ENCODE measurements around the gene TPK1. TPM values are rescaled to one million over a fixed set of nuclear protein-coding genes. Genes with fewer than 3 reads are reported as not detected.

The TPK1 gene
- total and polyA plus RNA-seq, 2 of the 8 experiments (the other 6 are each of a cell fraction or from before 2014, with no cell fraction given), result 1.9 to 2.7 TPM

- Histone ChIP-seq H4K91ac (replicated peaks; ENCODE audit: insufficient read length, low read length) (no peak overlapping the region), H3K36me3 (ENCODE audit: control insufficient read depth in 2 of 4, insufficient read depth in 4 of 4, low read length in 3 of 4) (no peaks in the 10 kb centered on the region), H3K4ac (replicated peaks; ENCODE audit: insufficient read length, low read depth, low read length) (no peak overlapping the region), H3K14ac (ENCODE audit: insufficient read length) (no peak overlapping the region), H2BK12ac (ENCODE audit: low read depth, low read length) (no peak overlapping the region), H2AFZ (ENCODE audit: low read length) (no peak overlapping the region), H3K79me2 (ENCODE audit: control insufficient read depth in 1 of 2, insufficient read depth in 2 of 2, low read length in 2 of 2) (no peaks in the 10 kb centered on the region), H3K9ac (replicated peaks in 1 of 4; ENCODE audit: extremely low read depth in 1 of 4, low read depth in 3 of 4, low read length in 3 of 4) (no peak overlapping the region), H3K18ac (ENCODE audit: extremely low read depth, low read length) (no peak overlapping the region), H3K27ac (ENCODE audit: low read depth, low read length) (no peak overlapping the region), H3K4me2 (ENCODE audit: insufficient read depth in 1 of 2, low read depth in 2 of 2, low read length in 2 of 2) (no peak overlapping the region), H3K56ac (replicated peaks; ENCODE audit: insufficient read length, low read depth, low read length) (no peak overlapping the region), H2BK15ac (ENCODE audit: low read length) (no peak overlapping the region), H3K79me1 (ENCODE audit: low read depth, low read length) (no peaks in the 10 kb centered on the region), H2BK120ac (replicated peaks; ENCODE audit: low read depth, low read length) (no peak overlapping the region), H2AK5ac (ENCODE audit: low read depth, low read length) (no peak overlapping the region), H3K23ac (ENCODE audit: insufficient read length) (no peak overlapping the region), H3K27me3 (replicated peaks in 1 of 4; ENCODE audit: control insufficient read depth in 3 of 4, extremely low read depth in 1 of 4, insufficient read depth in 3 of 4, low read length in 3 of 4) (no peaks in the 10 kb centered on the region), H3K23me2 (ENCODE audit: low read depth, low read length) (no peaks in the 10 kb centered on the region), H2BK20ac (ENCODE audit: low read length) (no peak overlapping the region), H3K4me1 (replicated peaks in 1 of 4; ENCODE audit: control insufficient read depth in 3 of 4, insufficient read depth in 4 of 4, low read length in 3 of 4) (no peaks in the 10 kb centered on the region), H2BK5ac (ENCODE audit: low read depth, low read length) (no peak overlapping the region), H4K8ac (ENCODE audit: extremely low read depth, insufficient read depth, low read length) (no peak overlapping the region), H3K9me3 (ENCODE audit: insufficient read depth in 2 of 2, low read depth in 1 of 2, low read length in 1 of 2) (no peaks in the 10 kb centered on the region), H4K20me1 (replicated peaks in 1 of 2; ENCODE audit: control insufficient read depth in 1 of 2, insufficient read depth in 2 of 2, low read length in 2 of 2) (no peaks in the 10 kb centered on the region), H3K4me3 (ENCODE audit: extremely low read depth in 1 of 4, insufficient read depth in 2 of 4, low read depth in 3 of 4, low read length in 4 of 4) (no peak overlapping the region), H4K5ac (ENCODE audit: insufficient read length, low read depth, low read length) (no peak overlapping the region)
- no peak for FAIRE-seq
- WGBS, 2 experiments (ENCODE audit: extremely low coverage in 1 of 2, insufficient coverage in 1 of 2, insufficient read length in 1 of 2, insufficient replicate concordance in 2 of 2, low coverage in 1 of 2, low lambda C conversion rate in 2 of 2, missing lambda C conversion rate in 1 of 2), result 92% methylated on average over 8 of the region's 8 CpGs; no CpG with 5 or more reads in 1 of the 2 experiments
- no peak for DNase-seq (ENCODE audit: low read depth in 1 of 2, low spot score in 2 of 2)
- POLR2A ChIA-PET (ENCODE audit: partially characterized antibody), result no interaction called here
- no peak for TF ChIP-seq SUZ12 (IDR thresholded peaks at IDR 0.05; ENCODE audit: low read length)
- TF ChIP-seq MAX (IDR thresholded peaks at IDR 0.05), result no peak
- CTCF ChIA-PET (ENCODE audit: partially characterized antibody), result interaction anchor here (0.9 kb wide), 1 partner anchor 32 kb away, joined by 3 read pairs; no protein-coding TSS in a partner anchor
Measured at GRCh38 chr7:144869082-144869481, 33.2 kb upstream of the TPK1 start.

Measured in H1 (cell line).